ENCODE data around the gene CRYBG1. TPM values are rescaled to one million over a fixed set of nuclear protein-coding genes. Genes with fewer than 3 reads are reported as not detected.

CRYBG1 gene
- total RNA-seq, 1 experiment from 2014 or later = 5.7 TPM

GRCh38 chr6:106574741-106575458, 214.4 kb downstream of the CRYBG1 start:
- no peak overlapping the region for H2AK5ac ChIP-seq (ENCODE audit: insufficient read length, low read length)
- H3T11ph ChIP-seq (ENCODE audit: low read length) = no peak overlapping the region
- peaks cover 5% of the 10 kb centered on the region in 2 experiments; a peak in 3 of 4 replicates for H3K4me1 Mint-ChIP-seq
- no peak overlapping the region for H3K9ac ChIP-seq (ENCODE audit: extremely low read depth, insufficient read length, low read length)
- H3K27ac ChIP-seq (ENCODE audit: insufficient read length, low read depth, low read length) = no peak overlapping the region
- no peak overlapping the region for H4K8ac ChIP-seq (replicated peaks; ENCODE audit: insufficient read length, low read depth, low read length)
- TF ChIP-seq CTCF (conservative IDR thresholded peaks at IDR 0.05) = no peak
- H3K79me1 ChIP-seq (ENCODE audit: insufficient read depth, low read depth, low read length, poor library complexity, severe bottlenecking) = no peaks in the 10 kb centered on the region
- no peaks in the 10 kb centered on the region for H3K4me1 ChIP-seq (ENCODE audit: insufficient read depth, low read length)
- no peak overlapping the region for H2BK120ac ChIP-seq (ENCODE audit: low read depth, low read length, poor library complexity, severe bottlenecking)
- H3K4ac ChIP-seq (ENCODE audit: low read depth, low read length) = no peak overlapping the region
- H3K56ac ChIP-seq (ENCODE audit: insufficient read length, low read depth, low read length) = no peak overlapping the region
- no peak overlapping the region for H3K23ac ChIP-seq (ENCODE audit: insufficient read length, low read depth, low read length)
- no peak overlapping the region for H4K91ac ChIP-seq (ENCODE audit: insufficient read length, low read depth, low read length)
- no peaks in the 10 kb centered on the region for H4K20me1 ChIP-seq (ENCODE audit: control insufficient read depth, insufficient read depth, insufficient read length)
- H3K9me3 ChIP-seq (ENCODE audit: control insufficient read depth, low read depth, low read length) = no peaks in the 10 kb centered on the region
- WGBS (ENCODE audit: extremely low coverage, insufficient read length, low lambda C conversion rate) = no CpG with 5 or more reads among the region's 16 CpGs
- no peak overlapping the region for H2AFZ ChIP-seq (ENCODE audit: low read length)
- no peak overlapping the region for H2BK20ac ChIP-seq (ENCODE audit: low read depth, low read length, poor library complexity, severe bottlenecking)
- no peaks in the 10 kb centered on the region for H3K79me2 ChIP-seq (ENCODE audit: insufficient read depth, low read length)
- no peaks in the 10 kb centered on the region for H3K27me3 Mint-ChIP-seq (ENCODE audit: low read depth)
- no peak overlapping the region for H3K4me3 Mint-ChIP-seq
- no peak overlapping the region for H3K14ac ChIP-seq (ENCODE audit: insufficient read depth, low read length)
- H3K36me3 Mint-ChIP-seq (ENCODE audit: insufficient read depth in 1 of 3, low read depth in 3 of 3) = peaks cover 1 to 19% (median 11%) of the 10 kb centered on the region in 3 experiments; a peak in 6 of 7 replicates
- H4K5ac ChIP-seq (ENCODE audit: insufficient read length, low read depth, low read length) = no peak overlapping the region
- H2BK15ac ChIP-seq (ENCODE audit: low read depth, low read length) = no peak overlapping the region
- H3K27ac Mint-ChIP-seq = peak overlapping the region in 1 of 3 experiments; percentile 27; a peak in 1 of 7 replicates
- H2BK12ac ChIP-seq (ENCODE audit: insufficient read length, low read depth, low read length) = no peak overlapping the region
- no peak overlapping the region for H3K4me2 ChIP-seq (ENCODE audit: insufficient read depth, insufficient read length, low read length)
- no peak for DNase-seq
- H3K27me3 ChIP-seq (ENCODE audit: insufficient read depth, low read length) = no peaks in the 10 kb centered on the region
- no peak overlapping the region for H3K18ac ChIP-seq (ENCODE audit: insufficient read length, low read depth, low read length)
- H3K9me3 Mint-ChIP-seq = no peaks in the 10 kb centered on the region
- H2BK5ac ChIP-seq (ENCODE audit: insufficient read length, low read length) = no peak overlapping the region
- H3K23me2 ChIP-seq (ENCODE audit: insufficient read length, low read depth, low read length, poor library complexity, severe bottlenecking) = no peaks in the 10 kb centered on the region
